MCF 10A (cell line): ENCODE results near the gene MIER2. TPM values are rescaled to one million over a fixed set of nuclear protein-coding genes. Genes with fewer than 3 reads are reported as not detected.

ENCODE experiments used
- BruUV-seq: library from RNA; stranded (reverse); fragments of 400-500 nt; replicated peaks from 2 replicates; lab custom pipeline; 2021; lab: Mats Ljungman, UMichigan
- CTCF ChIA-PET: fragments of 300-600 bp; sonication (Branson Sonifier 250); formaldehyde crosslinking; extraction: SDS; loops from one replicate; lab custom pipeline; 2021; ENCODE audit warnings: antibody characterized with exemption, inconsistent platforms; lab: Yijun Ruan, JAX
- POLR2A ChIA-PET: fragments of 300-600, 350-650 bp; sonication (Branson Sonifier 250); formaldehyde crosslinking; extraction: SDS; loops from one replicate; lab custom pipeline; 2020; ENCODE audit warnings: antibody characterized with exemption, inconsistent platforms; lab: Yijun Ruan, JAX
- DNase-seq: peaks from one replicate; pipeline ENCODE4 v3.0.0-alpha.2; 2018; ENCODE audit not compliant: unreplicated experiment
- H3K27ac Mint-ChIP-seq: one replicate; pipeline ENCODE4 v1.8.0; 2022; ENCODE audit warnings: mild to moderate bottlenecking, low read depth, mixed read lengths; ENCODE audit not compliant: unreplicated experiment
- H3K27me3 Mint-ChIP-seq: one replicate; pipeline ENCODE4 v1.8.0; 2022; ENCODE audit warnings: mixed read lengths; ENCODE audit not compliant: insufficient read depth, unreplicated experiment
- H3K36me3 Mint-ChIP-seq: one replicate; pipeline ENCODE4 v1.8.0; 2022; ENCODE audit warnings: mild to moderate bottlenecking, moderate library complexity, mixed read lengths; ENCODE audit not compliant: insufficient read depth, unreplicated experiment
- H3K4me1 Mint-ChIP-seq: one replicate; pipeline ENCODE4 v1.8.0; 2022; ENCODE audit warnings: mixed read lengths; ENCODE audit not compliant: insufficient read depth, unreplicated experiment
- H3K4me3 Mint-ChIP-seq: one replicate; pipeline ENCODE4 v1.8.0; 2022; ENCODE audit warnings: mild to moderate bottlenecking, moderate library complexity, mixed read lengths; ENCODE audit not compliant: unreplicated experiment
- H3K9me3 Mint-ChIP-seq: one replicate; pipeline ENCODE4 v1.8.0; 2022; ENCODE audit warnings: mixed read lengths; ENCODE audit not compliant: unreplicated experiment
- intact Hi-C: fragments of 100-400 bp; cut with micrococcal nuclease; formaldehyde crosslinking; loops from 2 replicates; pipeline ENCODE4 v1.14.1; 2022
- total RNA-seq: library from RNA; stranded (reverse); gene quantifications from 2 replicates; pipeline ENCODE4 v1.2.3, GENCODE V29; 2022
- TF ChIP-seq, protein P1 (sequence below): fragments of 200-600 bp; IDR thresholded peaks from one replicate; pipeline ENCODE4 v1.8.0; 2022; ENCODE audit warnings: antibody characterized with exemption, mild to moderate bottlenecking; ENCODE audit not compliant: unreplicated experiment

Gene MIER2
- total RNA-seq, 1 experiment from 2014 or later: 24.2 TPM

DNA sequence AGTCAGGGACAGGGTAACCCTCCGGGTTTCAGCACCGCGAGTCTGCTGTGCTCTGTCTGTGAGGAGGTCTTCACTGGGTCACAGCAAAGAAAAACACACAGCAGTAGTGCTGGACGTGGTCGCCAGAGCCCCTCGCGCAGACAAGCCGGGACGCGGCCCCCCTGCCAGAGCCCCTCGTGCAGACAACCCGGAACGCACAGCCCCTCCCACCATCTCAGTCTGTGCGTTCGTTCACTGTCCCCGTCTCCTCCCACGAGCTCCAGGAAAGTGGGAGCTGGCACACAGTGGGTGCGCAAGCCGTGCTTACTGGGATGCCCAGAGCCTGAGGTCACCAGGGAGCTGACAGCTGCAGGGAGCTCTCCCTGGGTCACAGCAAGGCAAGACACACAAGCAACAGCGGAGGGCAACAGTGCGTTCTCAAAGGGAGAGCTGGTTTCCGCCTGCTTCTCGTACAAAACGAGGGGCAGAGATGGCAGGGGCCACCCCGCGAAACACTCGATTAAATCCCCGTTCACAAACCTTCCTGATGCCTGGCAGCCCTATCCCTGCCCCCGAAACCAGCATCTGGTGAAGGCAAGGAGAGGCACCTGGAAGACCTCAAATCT, 50.2 kb downstream of the MIER2 start:
- no TSS peak for BruUV-seq
- intact Hi-C loops: no loop called here
- POLR2A ChIA-PET: no interaction called here
- Mint-ChIP-seq H3K27me3 (peaks cover 29% of the 10 kb centered on the region), H3K27ac (no peak overlapping the region), H3K4me3 (no peak overlapping the region), H3K4me1 (peaks cover 17% of the 10 kb centered on the region), H3K9me3 (no peaks in the 10 kb centered on the region), H3K36me3 (no peaks in the 10 kb centered on the region)
- TF ChIP-seq, protein P1, sequence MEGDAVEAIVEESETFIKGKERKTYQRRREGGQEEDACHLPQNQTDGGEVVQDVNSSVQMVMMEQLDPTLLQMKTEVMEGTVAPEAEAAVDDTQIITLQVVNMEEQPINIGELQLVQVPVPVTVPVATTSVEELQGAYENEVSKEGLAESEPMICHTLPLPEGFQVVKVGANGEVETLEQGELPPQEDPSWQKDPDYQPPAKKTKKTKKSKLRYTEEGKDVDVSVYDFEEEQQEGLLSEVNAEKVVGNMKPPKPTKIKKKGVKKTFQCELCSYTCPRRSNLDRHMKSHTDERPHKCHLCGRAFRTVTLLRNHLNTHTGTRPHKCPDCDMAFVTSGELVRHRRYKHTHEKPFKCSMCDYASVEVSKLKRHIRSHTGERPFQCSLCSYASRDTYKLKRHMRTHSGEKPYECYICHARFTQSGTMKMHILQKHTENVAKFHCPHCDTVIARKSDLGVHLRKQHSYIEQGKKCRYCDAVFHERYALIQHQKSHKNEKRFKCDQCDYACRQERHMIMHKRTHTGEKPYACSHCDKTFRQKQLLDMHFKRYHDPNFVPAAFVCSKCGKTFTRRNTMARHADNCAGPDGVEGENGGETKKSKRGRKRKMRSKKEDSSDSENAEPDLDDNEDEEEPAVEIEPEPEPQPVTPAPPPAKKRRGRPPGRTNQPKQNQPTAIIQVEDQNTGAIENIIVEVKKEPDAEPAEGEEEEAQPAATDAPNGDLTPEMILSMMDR: no peak
- no peak for DNase-seq
- CTCF ChIA-PET: no interaction called here

DNA sequence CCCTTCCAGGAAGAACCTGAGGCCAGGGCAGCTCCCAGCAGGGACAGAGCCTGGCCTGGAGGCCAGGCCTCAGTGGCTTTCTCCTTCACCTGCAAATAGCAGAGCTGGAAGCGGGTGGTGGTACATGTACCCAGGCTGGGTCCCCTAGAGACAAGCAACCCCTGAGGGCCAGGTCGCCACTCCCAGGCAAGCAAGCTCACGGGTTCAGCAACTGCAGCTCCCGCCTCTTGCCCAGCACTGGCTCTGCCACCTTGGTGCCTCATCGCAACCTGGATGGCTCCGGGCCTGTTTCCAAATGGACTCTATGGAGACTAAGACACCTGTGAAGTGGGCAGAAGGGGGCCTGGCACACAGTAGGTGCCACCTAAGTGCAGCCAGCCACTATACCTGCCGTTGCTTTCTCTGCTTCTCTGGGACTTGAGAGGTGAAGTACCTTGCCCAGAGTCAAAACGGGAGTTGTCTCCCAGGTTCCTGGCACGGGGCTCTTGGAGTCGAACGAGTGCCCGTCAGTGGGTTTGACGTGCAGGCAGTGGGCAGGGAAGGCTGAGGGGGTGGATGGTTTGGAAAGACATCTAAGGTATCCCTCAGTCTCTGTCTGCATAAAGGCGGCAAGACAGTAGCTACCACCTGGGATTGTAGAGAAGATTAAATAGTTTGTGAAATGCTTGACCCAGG, 51.0 kb downstream of the MIER2 start:
- ChIA-PET CTCF (no interaction called here), POLR2A (no interaction called here)
- TF ChIP-seq, protein P1: no peak
- Mint-ChIP-seq H3K4me1 (peaks cover 17% of the 10 kb centered on the region), H3K36me3 (no peaks in the 10 kb centered on the region), H3K27ac (no peak overlapping the region), H3K9me3 (no peaks in the 10 kb centered on the region), H3K27me3 (peaks cover 29% of the 10 kb centered on the region), H3K4me3 (no peak overlapping the region)
- intact Hi-C loops: no loop called here
- peak; percentile 4 for DNase-seq
- no TSS peak for BruUV-seq

DNA sequence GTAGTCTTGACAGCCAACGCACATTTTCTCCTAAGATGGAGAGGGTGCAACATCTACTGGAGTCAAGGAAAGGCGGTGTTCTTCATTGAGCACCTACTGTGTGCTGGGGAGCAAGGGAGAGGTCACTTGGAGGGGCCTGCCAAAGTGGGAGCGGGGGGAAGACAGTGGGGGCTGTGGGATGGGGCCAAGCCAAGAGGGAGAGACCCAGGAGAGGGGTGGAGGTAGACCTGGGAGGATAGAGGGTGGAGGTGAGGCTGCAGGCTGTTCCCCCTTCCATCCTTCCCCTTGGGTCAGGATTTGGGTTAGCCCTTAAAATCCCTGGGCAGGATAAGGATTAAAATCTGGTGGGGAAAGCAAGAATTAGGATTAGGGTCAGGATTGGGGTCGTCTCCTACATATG, 51.6 kb downstream of the MIER2 start:
- Mint-ChIP-seq H3K4me3 (no peak overlapping the region), H3K27ac (no peak overlapping the region), H3K9me3 (no peaks in the 10 kb centered on the region), H3K36me3 (no peaks in the 10 kb centered on the region), H3K27me3 (peaks cover 29% of the 10 kb centered on the region), H3K4me1 (peaks cover 17% of the 10 kb centered on the region)
- TF ChIP-seq, protein P1: no peak
- CTCF ChIA-PET: no interaction called here
- DNase-seq: no peak
- POLR2A ChIA-PET: no interaction called here
- intact Hi-C loops: no loop called here
- no TSS peak for BruUV-seq

DNA sequence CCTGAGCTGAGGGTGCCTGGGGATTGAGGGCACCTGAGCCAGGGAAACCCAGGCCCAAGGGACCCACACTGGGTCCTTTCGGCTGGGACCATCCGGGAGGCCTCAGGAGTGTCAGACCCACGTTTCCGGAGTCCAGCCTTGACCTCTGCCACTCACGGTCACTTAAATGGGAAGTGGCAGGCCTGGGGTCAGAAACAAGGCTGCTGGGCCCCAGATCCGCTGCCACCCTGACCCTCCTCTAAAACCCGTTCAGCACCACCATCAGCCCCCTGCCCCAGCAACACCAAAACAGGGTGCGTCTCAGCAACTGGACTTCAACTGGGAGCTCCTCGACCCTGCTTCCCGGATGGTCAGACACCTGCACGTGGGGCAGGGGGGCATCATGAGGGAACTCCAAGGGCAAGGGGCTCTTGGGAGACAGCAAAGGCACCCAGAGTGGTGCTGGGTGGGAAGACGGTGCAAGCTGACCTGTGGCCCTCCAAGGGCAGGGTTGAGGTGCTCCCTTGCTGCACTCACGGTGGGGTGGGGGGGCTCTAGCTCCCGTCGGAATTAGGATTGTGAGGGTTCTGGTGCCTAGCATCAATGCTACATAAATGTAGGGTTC, 52.2 kb downstream of the MIER2 start:
- no peak overlapping the region for H3K4me3 Mint-ChIP-seq
- TF ChIP-seq, protein P1: no peak
- peaks cover 3% of the 10 kb centered on the region for H3K36me3 Mint-ChIP-seq
- ChIA-PET CTCF (interaction anchor here (0.7 kb wide), 1 partner anchor 222 kb away, joined by 3 read pairs; no protein-coding TSS in a partner anchor), POLR2A (no interaction called here)
- H3K27me3 Mint-ChIP-seq: peaks cover 29% of the 10 kb centered on the region
- no peak overlapping the region for H3K27ac Mint-ChIP-seq
- intact Hi-C loops: no loop called here
- BruUV-seq: no TSS peak
- no peaks in the 10 kb centered on the region for H3K9me3 Mint-ChIP-seq
- no peak for DNase-seq
- H3K4me1 Mint-ChIP-seq: peaks cover 17% of the 10 kb centered on the region
